Activated CD8-positive, alpha-beta T cell treated with anti-CD3 and anti-CD28 coated beads for 36 hours (primary cell): ENCODE results near the gene KCNV2. TPM values are rescaled to one million over a fixed set of nuclear protein-coding genes. Genes with fewer than 3 reads are reported as not detected.
A peak's percentile ranks its signal among the peaks of the same experiment; 100 is the strongest.

Source experiments
- ATAC-seq: fragments of 200-7000 bp; cut with Tn5 transposase; one replicate; pipeline ENCODE4 v1.10.0; 2021; ENCODE audit warnings: mild to moderate bottlenecking, moderate library complexity
- CTCF ChIA-PET: fragments of 350-600 bp; sonication (Branson Sonifier 250); formaldehyde crosslinking; loops from one replicate; lab custom pipeline; 2021; ENCODE audit warnings: antibody characterized with exemption; lab: Charles Lee
- POLR2A ChIA-PET: fragments of 350-600 bp; sonication (Branson Sonifier 250); formaldehyde crosslinking; loops from one replicate; lab custom pipeline; 2021; ENCODE audit warnings: antibody characterized with exemption; lab: Charles Lee
- DNase-seq: peaks from one replicate; pipeline ENCODE4 v3.0.0-alpha.2; 2020
- H3K27ac Mint-ChIP-seq: one replicate; pipeline ENCODE4 v1.8.0; 2021; ENCODE audit warnings: mild to moderate bottlenecking, mixed read lengths
- H3K27me3 Mint-ChIP-seq: one replicate; pipeline ENCODE4 v1.8.0; 2021; ENCODE audit warnings: mixed read lengths
- H3K36me3 Mint-ChIP-seq: one replicate; pipeline ENCODE4 v1.8.0; 2021; ENCODE audit warnings: low read depth, mixed read lengths
- H3K4me1 Mint-ChIP-seq: one replicate; pipeline ENCODE4 v1.8.0; 2021; ENCODE audit warnings: low read depth, mixed read lengths
- H3K4me3 Mint-ChIP-seq: one replicate; pipeline ENCODE4 v1.8.0; 2021; ENCODE audit warnings: mild to moderate bottlenecking, moderate library complexity, mixed read lengths
- H3K9me3 Mint-ChIP-seq: one replicate; pipeline ENCODE4 v1.8.0; 2021; ENCODE audit warnings: mixed read lengths
- intact Hi-C: fragments of 100-400 bp; cut with micrococcal nuclease; formaldehyde crosslinking; loops from one replicate; pipeline ENCODE4 v1.10.0; 2022
- total RNA-seq, 2 experiments: library from RNA; stranded (reverse); gene quantifications; one replicate each; pipeline ENCODE4 v1.2.3, GENCODE V29; 2021
- TF ChIP-seq, protein P1 (sequence below): fragments of 200-600 bp; IDR thresholded peaks from one replicate; pipeline ENCODE4 v1.8.0; 2022; ENCODE audit warnings: antibody characterized with exemption, mild to moderate bottlenecking

Gene KCNV2
- total RNA-seq, 2 experiments from 2014 or later = not detected

DNA sequence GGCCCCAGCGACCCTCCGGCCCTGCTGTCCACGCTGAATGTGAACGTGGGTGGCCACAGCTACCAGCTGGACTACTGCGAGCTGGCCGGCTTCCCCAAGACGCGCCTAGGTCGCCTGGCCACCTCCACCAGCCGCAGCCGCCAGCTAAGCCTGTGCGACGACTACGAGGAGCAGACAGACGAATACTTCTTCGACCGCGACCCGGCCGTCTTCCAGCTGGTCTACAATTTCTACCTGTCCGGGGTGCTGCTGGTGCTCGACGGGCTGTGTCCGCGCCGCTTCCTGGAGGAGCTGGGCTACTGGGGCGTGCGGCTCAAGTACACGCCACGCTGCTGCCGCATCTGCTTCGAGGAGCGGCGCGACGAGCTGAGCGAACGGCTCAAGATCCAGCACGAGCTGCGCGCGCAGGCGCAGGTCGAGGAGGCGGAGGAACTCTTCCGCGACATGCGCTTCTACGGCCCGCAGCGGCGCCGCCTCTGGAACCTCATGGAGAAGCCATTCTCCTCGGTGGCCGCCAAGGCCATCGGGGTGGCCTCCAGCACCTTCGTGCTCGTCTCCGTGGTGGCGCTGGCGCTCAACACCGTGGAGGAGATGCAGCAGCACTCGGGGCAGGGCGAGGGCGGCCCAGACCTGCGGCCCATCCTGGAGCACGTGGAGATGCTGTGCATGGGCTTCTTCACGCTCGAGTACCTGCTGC, 839 bp downstream of the KCNV2 start:
- intact Hi-C loops = no loop called here
- ChIA-PET CTCF (interaction anchor here (0.8 kb wide), 1 partner anchor 10 kb away, joined by 3 read pairs; no protein-coding TSS in a partner anchor), POLR2A (no interaction called here)
- Mint-ChIP-seq H3K27ac (no peak overlapping the region), H3K36me3 (peaks cover 37% of the 10 kb centered on the region), H3K9me3 (peaks cover 7% of the 10 kb centered on the region), H3K4me1 (no peaks in the 10 kb centered on the region), H3K4me3 (no peak overlapping the region), H3K27me3 (no peaks in the 10 kb centered on the region)
- no peak for DNase-seq
- no peak for ATAC-seq
- TF ChIP-seq, protein P1, sequence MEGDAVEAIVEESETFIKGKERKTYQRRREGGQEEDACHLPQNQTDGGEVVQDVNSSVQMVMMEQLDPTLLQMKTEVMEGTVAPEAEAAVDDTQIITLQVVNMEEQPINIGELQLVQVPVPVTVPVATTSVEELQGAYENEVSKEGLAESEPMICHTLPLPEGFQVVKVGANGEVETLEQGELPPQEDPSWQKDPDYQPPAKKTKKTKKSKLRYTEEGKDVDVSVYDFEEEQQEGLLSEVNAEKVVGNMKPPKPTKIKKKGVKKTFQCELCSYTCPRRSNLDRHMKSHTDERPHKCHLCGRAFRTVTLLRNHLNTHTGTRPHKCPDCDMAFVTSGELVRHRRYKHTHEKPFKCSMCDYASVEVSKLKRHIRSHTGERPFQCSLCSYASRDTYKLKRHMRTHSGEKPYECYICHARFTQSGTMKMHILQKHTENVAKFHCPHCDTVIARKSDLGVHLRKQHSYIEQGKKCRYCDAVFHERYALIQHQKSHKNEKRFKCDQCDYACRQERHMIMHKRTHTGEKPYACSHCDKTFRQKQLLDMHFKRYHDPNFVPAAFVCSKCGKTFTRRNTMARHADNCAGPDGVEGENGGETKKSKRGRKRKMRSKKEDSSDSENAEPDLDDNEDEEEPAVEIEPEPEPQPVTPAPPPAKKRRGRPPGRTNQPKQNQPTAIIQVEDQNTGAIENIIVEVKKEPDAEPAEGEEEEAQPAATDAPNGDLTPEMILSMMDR = no peak

DNA sequence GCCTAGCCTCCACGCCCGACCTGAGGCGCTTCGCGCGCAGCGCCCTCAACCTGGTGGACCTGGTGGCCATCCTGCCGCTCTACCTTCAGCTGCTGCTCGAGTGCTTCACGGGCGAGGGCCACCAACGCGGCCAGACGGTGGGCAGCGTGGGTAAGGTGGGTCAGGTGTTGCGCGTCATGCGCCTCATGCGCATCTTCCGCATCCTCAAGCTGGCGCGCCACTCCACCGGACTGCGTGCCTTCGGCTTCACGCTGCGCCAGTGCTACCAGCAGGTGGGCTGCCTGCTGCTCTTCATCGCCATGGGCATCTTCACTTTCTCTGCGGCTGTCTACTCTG, 1.4 kb downstream of the KCNV2 start:
- ChIA-PET CTCF (interaction anchor here (0.8 kb wide), 1 partner anchor 9 kb away, joined by 3 read pairs; no protein-coding TSS in a partner anchor), POLR2A (no interaction called here)
- intact Hi-C loops = no loop called here
- DNase-seq (no peak), ATAC-seq (no peak)
- Mint-ChIP-seq H3K36me3 (peaks cover 37% of the 10 kb centered on the region), H3K27me3 (no peaks in the 10 kb centered on the region), H3K4me3 (no peak overlapping the region), H3K27ac (no peak overlapping the region), H3K4me1 (no peaks in the 10 kb centered on the region), H3K9me3 (peaks cover 6% of the 10 kb centered on the region)
- TF ChIP-seq, protein P1 = no peak

DNA sequence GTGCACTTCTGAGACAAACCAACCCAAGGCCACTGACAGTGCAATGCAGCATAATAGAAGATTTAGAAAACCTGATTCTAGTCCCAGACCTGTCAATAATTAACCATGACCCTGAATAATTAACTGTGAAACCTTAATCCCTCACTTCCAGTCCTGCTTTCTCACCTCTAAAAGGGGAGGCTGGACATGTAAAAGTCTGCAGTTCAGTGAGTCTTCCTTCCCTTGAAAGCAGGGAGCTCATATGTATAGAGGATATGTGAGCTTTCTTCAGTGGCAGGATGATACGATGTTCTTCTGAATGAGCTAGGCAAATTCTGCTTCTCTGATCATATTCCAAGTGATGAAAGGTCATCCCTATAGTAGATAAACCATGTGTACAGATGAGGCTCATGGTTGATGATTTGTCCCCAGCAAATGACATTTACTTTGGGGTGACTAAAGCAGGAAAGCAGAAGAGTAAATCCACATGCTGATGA, 2.9 kb downstream of the KCNV2 start:
- DNase-seq (no peak), ATAC-seq (no peak)
- POLR2A ChIA-PET = no interaction called here
- TF ChIP-seq, protein P1 = no peak
- Mint-ChIP-seq H3K27me3 (no peaks in the 10 kb centered on the region), H3K4me3 (no peak overlapping the region), H3K4me1 (no peaks in the 10 kb centered on the region), H3K36me3 (peaks cover 37% of the 10 kb centered on the region), H3K27ac (no peak overlapping the region), H3K9me3 (peaks cover 6% of the 10 kb centered on the region)
- CTCF ChIA-PET = no interaction called here
- intact Hi-C loops = no loop called here

- TF ChIP-seq, protein P1 = no peak
- H3K4me1 Mint-ChIP-seq = no peaks in the 10 kb centered on the region
- peak; percentile 6 for DNase-seq
- peaks cover 28% of the 10 kb centered on the region for H3K36me3 Mint-ChIP-seq
- peaks cover 5% of the 10 kb centered on the region for H3K9me3 Mint-ChIP-seq
- intact Hi-C loops = no loop called here
- no peak for ATAC-seq
- H3K27ac Mint-ChIP-seq = no peak overlapping the region
- ChIA-PET POLR2A (interaction anchor here (0.6 kb wide), 1 partner anchor 546 kb away, joined by 3 read pairs; no protein-coding TSS in a partner anchor), CTCF (no interaction called here)
- no peak overlapping the region for H3K4me3 Mint-ChIP-seq
- no peaks in the 10 kb centered on the region for H3K27me3 Mint-ChIP-seq
These were observed 5.4 kb downstream of the KCNV2 start for GRCh38 chr9:2722715-2723114.

- Mint-ChIP-seq H3K36me3 (peaks cover 28% of the 10 kb centered on the region), H3K4me1 (no peaks in the 10 kb centered on the region), H3K27me3 (no peaks in the 10 kb centered on the region), H3K9me3 (peaks cover 5% of the 10 kb centered on the region), H3K27ac (no peak overlapping the region), H3K4me3 (no peak overlapping the region)
- TF ChIP-seq, protein P1 = no peak
- ATAC-seq (no peak), DNase-seq (no peak)
- CTCF ChIA-PET = no interaction called here
- intact Hi-C loops = no loop called here
- POLR2A ChIA-PET = interaction anchor here (0.6 to 0.9 kb wide), 2 partner anchors 9 to 545 kb away, joined by 3 read pairs; no protein-coding TSS in a partner anchor
These were observed 6.2 kb downstream of the KCNV2 start for GRCh38 chr9:2723376-2724065.
